GM20000 (cell line): ENCODE measurements around the gene BEX3.

Source experiments
- DNase-seq: peaks from one replicate; pipeline ENCODE4 v3.0.0; 2012; ENCODE audit warnings: low spot score
- CTCF ChIP-seq: IDR thresholded peaks from 2 replicates; pipeline ENCODE4 v1.5.1; 2012; ENCODE audit warnings: mild to moderate bottlenecking, control low read depth; ENCODE audit errors: extremely low read depth, missing control alignments

The BEX3 gene

DNA sequence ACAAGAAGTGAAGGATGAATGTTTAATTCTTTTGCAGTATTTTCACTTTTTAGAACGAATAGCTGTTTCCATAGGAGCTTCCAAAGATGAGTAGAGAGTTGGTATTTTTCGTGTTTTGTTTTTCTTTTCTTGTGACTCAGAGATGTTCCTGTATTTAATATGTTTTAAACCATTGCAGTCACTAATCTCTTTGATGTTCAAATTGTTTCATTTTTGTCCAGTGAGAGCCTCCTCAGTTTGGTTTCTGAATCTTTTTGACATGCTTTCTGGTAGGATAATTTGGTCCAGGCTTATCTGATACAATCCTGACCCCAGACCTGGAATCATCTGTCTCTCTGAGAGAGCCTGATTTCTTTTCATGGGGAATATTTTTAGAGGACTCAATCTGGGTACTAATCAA, 41.6 kb downstream of the BEX3 start:
- TF ChIP-seq CTCF, result no peak
- no peak for DNase-seq

DNA sequence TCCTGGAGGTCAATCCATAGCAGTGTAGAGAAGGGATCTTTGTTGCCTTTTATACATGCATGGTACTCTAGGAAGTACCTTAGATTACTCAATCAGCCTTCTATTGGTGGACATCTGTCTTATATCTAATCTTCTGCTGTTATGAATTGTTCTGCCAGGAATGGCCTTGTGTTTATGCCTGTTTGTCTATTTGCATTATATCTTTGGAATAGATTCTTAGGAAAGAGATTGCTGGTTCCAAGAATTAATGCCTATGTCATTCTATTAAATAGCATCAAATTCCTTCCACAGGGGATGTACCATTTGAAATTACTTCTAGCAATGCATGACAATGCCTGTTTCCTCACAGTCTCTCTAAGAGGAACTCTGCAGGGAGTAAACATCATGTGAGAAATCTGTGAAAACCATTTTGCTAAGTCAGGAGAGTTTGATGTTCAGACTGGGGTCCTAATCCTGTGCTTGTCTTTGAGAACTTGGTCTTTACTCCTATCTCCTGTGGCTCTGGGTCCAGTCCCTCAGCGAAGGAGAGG, 42.5 kb downstream of the BEX3 start:
- no peak for TF ChIP-seq CTCF
- no peak for DNase-seq

GRCh38 chrX:103423955-103424638, 47.8 kb downstream of the BEX3 start:
- no peak for TF ChIP-seq CTCF
- DNase-seq, result no peak
